Parathyroid adenoma (tissue), 2 donors: ENCODE measurements around the gene TBC1D12.

Experiments
- H2AFZ ChIP-seq: fragments of 300-600 bp; sonication (generic); one replicate; pipeline ENCODE4 v1.7.0; 2017; ENCODE audit warnings: antibody characterized with exemption, mild to moderate bottlenecking
- H3K27ac ChIP-seq: fragments of 300-600 bp; sonication (generic); one replicate; pipeline ENCODE4 v1.7.0; 2017
- H3K27me3 ChIP-seq: fragments of 300-600 bp; sonication (generic); one replicate; pipeline ENCODE4 v1.7.0; 2017; ENCODE audit warnings: low read length; ENCODE audit not compliant: control insufficient read depth, insufficient read depth
- H3K36me3 ChIP-seq: fragments of 300-600 bp; sonication (generic); one replicate; pipeline ENCODE4 v1.7.0; 2017; ENCODE audit warnings: low read length; ENCODE audit not compliant: control insufficient read depth, insufficient read depth
- H3K4me1 ChIP-seq: fragments of 300-600 bp; sonication (generic); one replicate; pipeline ENCODE4 v1.7.0; 2017; ENCODE audit warnings: control low read depth
- H3K4me2 ChIP-seq: fragments of 300-600 bp; sonication (generic); one replicate; pipeline ENCODE4 v1.7.0; 2017; ENCODE audit warnings: low read length
- H3K4me3 ChIP-seq: fragments of 300-600 bp; sonication (generic); one replicate; pipeline ENCODE4 v1.7.0; 2017; ENCODE audit warnings: low read depth, low read length
- H3K79me2 ChIP-seq: fragments of 300-600 bp; sonication (generic); one replicate; pipeline ENCODE4 v1.7.0; 2017; ENCODE audit warnings: control low read depth
- H3K9ac ChIP-seq: fragments of 300-600 bp; sonication (generic); one replicate; pipeline ENCODE4 v1.7.0; 2017; ENCODE audit warnings: mild to moderate bottlenecking
- H3K9me3 ChIP-seq: fragments of 300-600 bp; sonication (generic); one replicate; pipeline ENCODE4 v1.7.0; 2017; ENCODE audit warnings: low read length; ENCODE audit not compliant: control insufficient read depth
- TF ChIP-seq, protein P1 (sequence below): fragments of 300-600 bp; sonication (generic); IDR thresholded peaks from one replicate; pipeline ENCODE4 v1.7.0; 2017; ENCODE audit warnings: antibody characterized with exemption, mild to moderate bottlenecking
- donor health status: primary hyperparathyroidism.

The TBC1D12 gene

DNA sequence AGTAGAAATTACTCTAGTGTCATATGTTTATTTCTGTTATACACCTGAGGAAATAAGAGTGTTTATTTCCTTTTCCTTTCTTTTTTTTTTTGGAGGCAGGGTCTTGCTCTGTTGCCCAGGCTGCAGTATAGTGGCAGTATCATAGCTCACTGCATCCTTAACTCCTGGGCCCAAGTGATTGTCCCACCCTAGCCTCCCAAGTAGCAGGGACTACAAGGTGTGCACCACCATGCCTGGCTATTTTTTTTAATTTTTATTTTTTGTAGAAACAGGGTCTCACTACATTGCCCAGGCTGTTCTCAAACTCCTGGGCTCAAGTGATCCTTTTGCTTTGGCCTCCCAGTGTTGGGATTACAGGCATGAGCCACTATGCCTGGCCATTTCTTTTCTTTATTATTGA is 37.8 kb downstream of the TBC1D12 start:
- H2AFZ ChIP-seq = no peak overlapping the region
- no peak overlapping the region for H3K4me2 ChIP-seq
- no peak overlapping the region for H3K4me3 ChIP-seq
- H3K79me2 ChIP-seq = peaks cover 13% of the 10 kb centered on the region
- no peaks in the 10 kb centered on the region for H3K9me3 ChIP-seq
- no peak overlapping the region for H3K9ac ChIP-seq
- no peaks in the 10 kb centered on the region for H3K27me3 ChIP-seq
- no peaks in the 10 kb centered on the region for H3K36me3 ChIP-seq
- no peaks in the 10 kb centered on the region for H3K4me1 ChIP-seq
- no peak overlapping the region for H3K27ac ChIP-seq
- TF ChIP-seq, protein P1, sequence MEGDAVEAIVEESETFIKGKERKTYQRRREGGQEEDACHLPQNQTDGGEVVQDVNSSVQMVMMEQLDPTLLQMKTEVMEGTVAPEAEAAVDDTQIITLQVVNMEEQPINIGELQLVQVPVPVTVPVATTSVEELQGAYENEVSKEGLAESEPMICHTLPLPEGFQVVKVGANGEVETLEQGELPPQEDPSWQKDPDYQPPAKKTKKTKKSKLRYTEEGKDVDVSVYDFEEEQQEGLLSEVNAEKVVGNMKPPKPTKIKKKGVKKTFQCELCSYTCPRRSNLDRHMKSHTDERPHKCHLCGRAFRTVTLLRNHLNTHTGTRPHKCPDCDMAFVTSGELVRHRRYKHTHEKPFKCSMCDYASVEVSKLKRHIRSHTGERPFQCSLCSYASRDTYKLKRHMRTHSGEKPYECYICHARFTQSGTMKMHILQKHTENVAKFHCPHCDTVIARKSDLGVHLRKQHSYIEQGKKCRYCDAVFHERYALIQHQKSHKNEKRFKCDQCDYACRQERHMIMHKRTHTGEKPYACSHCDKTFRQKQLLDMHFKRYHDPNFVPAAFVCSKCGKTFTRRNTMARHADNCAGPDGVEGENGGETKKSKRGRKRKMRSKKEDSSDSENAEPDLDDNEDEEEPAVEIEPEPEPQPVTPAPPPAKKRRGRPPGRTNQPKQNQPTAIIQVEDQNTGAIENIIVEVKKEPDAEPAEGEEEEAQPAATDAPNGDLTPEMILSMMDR = no peak

DNA sequence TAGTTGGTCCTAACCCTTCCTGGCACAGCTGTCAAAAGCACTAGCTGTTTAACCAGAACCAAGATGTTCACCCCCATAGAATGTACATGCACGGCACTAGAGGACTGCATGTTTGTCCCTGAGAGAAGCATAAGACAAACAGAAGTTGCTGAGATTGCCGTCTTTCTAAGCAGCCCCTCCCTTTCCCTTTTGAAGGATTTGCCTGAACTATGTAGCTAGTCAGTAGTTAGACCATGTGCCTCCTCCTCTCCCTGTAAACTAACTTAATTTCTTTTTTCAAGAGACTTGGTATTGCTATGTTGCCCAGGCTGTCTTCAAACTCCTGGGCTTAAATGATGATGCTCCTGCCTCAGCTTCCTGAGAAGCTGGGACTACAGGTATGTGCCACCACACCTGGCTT is 40.7 kb downstream of the TBC1D12 start:
- Histone ChIP-seq H3K4me3 (no peak overlapping the region), H3K4me1 (no peaks in the 10 kb centered on the region), H3K79me2 (peaks cover 4% of the 10 kb centered on the region), H3K36me3 (no peaks in the 10 kb centered on the region), H3K9me3 (no peaks in the 10 kb centered on the region), H3K27ac (no peak overlapping the region), H3K27me3 (no peaks in the 10 kb centered on the region), H3K9ac (no peak overlapping the region), H2AFZ (no peak overlapping the region), H3K4me2 (no peak overlapping the region)
- TF ChIP-seq, protein P1 = no peak

DNA sequence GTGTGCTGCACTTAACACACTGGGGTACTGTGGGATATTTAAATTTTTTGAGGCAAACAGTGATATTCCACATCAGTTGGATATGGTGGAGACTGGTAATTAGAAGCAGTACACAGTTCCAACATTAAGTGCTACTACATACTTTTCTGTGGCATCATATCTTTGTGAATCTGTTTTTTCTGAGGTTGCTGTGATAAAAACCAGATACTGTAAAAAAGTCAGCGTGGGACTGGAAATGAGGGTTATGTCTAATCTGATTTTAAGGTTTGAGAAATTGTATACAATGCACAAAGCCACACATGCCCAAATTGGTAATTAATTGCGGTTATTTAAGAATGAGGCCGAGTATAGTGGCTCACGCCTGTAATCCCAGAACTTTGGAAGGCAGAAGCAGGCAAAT is 41.2 kb downstream of the TBC1D12 start:
- Histone ChIP-seq H3K27me3 (no peaks in the 10 kb centered on the region), H3K27ac (no peak overlapping the region), H3K36me3 (no peaks in the 10 kb centered on the region), H3K4me3 (no peak overlapping the region), H3K9me3 (no peaks in the 10 kb centered on the region), H2AFZ (no peak overlapping the region), H3K4me2 (no peak overlapping the region), H3K4me1 (no peaks in the 10 kb centered on the region), H3K79me2 (no peaks in the 10 kb centered on the region), H3K9ac (no peak overlapping the region)
- TF ChIP-seq, protein P1 = no peak

DNA sequence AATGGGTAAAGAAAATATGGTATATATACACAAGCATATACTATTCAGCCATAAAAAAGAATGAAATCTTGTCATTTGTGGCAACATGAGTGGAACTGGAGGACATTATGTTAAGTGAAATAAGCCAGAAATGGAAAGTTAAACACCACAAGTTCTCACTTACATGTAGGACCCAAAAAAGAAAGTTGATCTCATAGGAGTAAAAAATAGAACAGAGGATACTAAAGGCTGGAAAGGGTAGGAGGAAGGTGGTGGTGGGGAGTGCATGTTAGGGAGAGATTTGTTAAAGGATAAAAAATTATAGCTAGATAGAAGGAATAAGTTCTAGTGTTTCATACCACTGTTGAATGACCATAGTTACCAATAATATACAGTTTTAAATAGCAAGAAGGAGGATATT is 48.4 kb downstream of the TBC1D12 start:
- H3K36me3 ChIP-seq = no peaks in the 10 kb centered on the region
- TF ChIP-seq, protein P1 = no peak
- H3K4me3 ChIP-seq = no peak overlapping the region
- H3K4me2 ChIP-seq = no peak overlapping the region
- no peaks in the 10 kb centered on the region for H3K4me1 ChIP-seq
- no peaks in the 10 kb centered on the region for H3K9me3 ChIP-seq
- H3K79me2 ChIP-seq = no peaks in the 10 kb centered on the region
- no peak overlapping the region for H2AFZ ChIP-seq
- H3K9ac ChIP-seq = no peak overlapping the region
- H3K27ac ChIP-seq = no peak overlapping the region
- H3K27me3 ChIP-seq = no peaks in the 10 kb centered on the region

DNA sequence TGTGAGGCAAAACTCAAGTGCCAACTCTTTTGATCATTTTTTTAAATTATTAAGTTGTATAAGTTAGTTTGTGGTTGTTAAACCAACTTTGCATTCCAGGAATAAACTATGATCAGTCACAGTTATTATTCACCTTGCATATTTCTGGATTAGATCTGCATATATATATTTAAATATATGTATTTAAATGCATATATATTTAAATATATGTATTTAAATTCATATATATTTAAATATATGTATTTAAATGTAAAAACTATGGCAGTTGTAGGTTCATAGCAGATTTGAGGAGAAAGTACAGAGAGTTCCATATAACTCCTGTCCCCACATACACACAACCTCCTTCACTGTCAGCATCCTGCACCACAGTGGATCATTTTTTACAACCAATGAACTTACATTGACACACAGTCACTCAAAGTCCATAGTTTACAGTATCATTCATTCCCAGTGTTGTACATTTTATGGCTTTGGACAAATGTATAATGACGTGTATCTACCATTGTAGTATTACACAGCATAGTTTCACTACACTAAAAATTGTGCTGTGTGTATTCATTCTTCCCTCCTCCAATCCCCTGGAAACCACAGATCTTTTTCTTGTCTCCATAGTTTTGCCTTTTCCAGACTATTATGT is 49.7 kb downstream of the TBC1D12 start:
- Histone ChIP-seq H3K4me3 (no peak overlapping the region), H3K4me2 (no peak overlapping the region), H3K9ac (no peak overlapping the region), H3K9me3 (no peaks in the 10 kb centered on the region), H2AFZ (no peak overlapping the region), H3K79me2 (peaks cover 7% of the 10 kb centered on the region), H3K27me3 (no peaks in the 10 kb centered on the region), H3K4me1 (no peaks in the 10 kb centered on the region), H3K36me3 (no peaks in the 10 kb centered on the region), H3K27ac (no peak overlapping the region)
- TF ChIP-seq, protein P1 = no peak
